ENCODE measurements around the gene HIRIP3. TPM values are rescaled to one million over a fixed set of nuclear protein-coding genes. Genes with fewer than 3 reads are reported as not detected.

The HIRIP3 gene
- total and polyA plus RNA-seq, 2 of the 13 experiments (the other 11 are each of a cell fraction or from before 2014, with no cell fraction given), result 12.6 to 17.2 TPM

- TF ChIP-seq THAP8 (CRISPR knock-in tag; IDR thresholded peaks at IDR 0.05; ENCODE audit: borderline replicate concordance) (peak; percentile 82; the same call in 1 of the 2 replicates), RAD51 (IDR thresholded peaks at IDR 0.05; ENCODE audit: borderline replicate concordance) (no peak), ZNF710 (CRISPR knock-in tag; IDR thresholded peaks at IDR 0.05; ENCODE audit: borderline replicate concordance) (no peak), SIN3A (IDR thresholded peaks at IDR 0.05; ENCODE audit: borderline replicate concordance, low read depth, low read length) (peak; percentile 29; the same call in 1 of the 2 replicates), TFE3 (CRISPR knock-in tag; IDR thresholded peaks at IDR 0.05) (no peak), MAFK (conservative IDR thresholded peaks at IDR 0.05 in 1 of 2, IDR thresholded peaks at IDR 0.05 in 1 of 2; ENCODE audit: low read length in 2 of 2) (no peak), ZSCAN5A (CRISPR knock-in tag; IDR thresholded peaks at IDR 0.05; ENCODE audit: borderline replicate concordance) (0 out of 2 replicates have a peak, but pooled peaks have one; percentile 28), TBP (CRISPR knock-in tag; IDR thresholded peaks at IDR 0.05) (no peak), CENPX (CRISPR knock-in tag; IDR thresholded peaks at IDR 0.05) (no peak), ZNF30 (CRISPR knock-in tag; IDR thresholded peaks at IDR 0.05) (peak; percentile 93; the same call in 1 of the 2 replicates), MTERF4 (CRISPR knock-in tag; IDR thresholded peaks at IDR 0.05) (peak; percentile 76; the same call in 1 of the 2 replicates), FOXP1 (IDR thresholded peaks at IDR 0.05) (no peak), FOXP1 (CRISPR knock-in tag; IDR thresholded peaks at IDR 0.05) (no peak), POLR2A (IDR thresholded peaks at IDR 0.05; ENCODE audit: insufficient read depth in 1 of 2, low read depth in 2 of 2, low read length in 2 of 2) (peak in 1 of 2 experiments; percentile 52; a peak in 2 of 4 replicates), ZNF580 (CRISPR knock-in tag; IDR thresholded peaks at IDR 0.05; ENCODE audit: borderline replicate concordance, low read depth) (no peak), SAFB2 (CRISPR knock-in tag; IDR thresholded peaks at IDR 0.05; ENCODE audit: borderline replicate concordance, low read depth) (peak; percentile 80), NR3C1 (CRISPR knock-in tag; IDR thresholded peaks at IDR 0.05) (0 out of 2 replicates have a peak, but pooled peaks have one; percentile 6), MEIS1 (CRISPR knock-in tag; IDR thresholded peaks at IDR 0.05; ENCODE audit: borderline replicate concordance) (no peak), ZNF232 (CRISPR knock-in tag; IDR thresholded peaks at IDR 0.05; ENCODE audit: borderline replicate concordance) (peak; percentile 90), ZNF770 (CRISPR knock-in tag; IDR thresholded peaks at IDR 0.05) (peak; percentile 59; the same call in 1 of the 2 replicates), ZNF20 (CRISPR knock-in tag; IDR thresholded peaks at IDR 0.05) (no peak)
Measured at GRCh38 chr16:29995324-29995910, at the start of gene HIRIP3 (continued).

All from HepG2 (cell line).